Duodenal mucosa (tissue), 2 donors: ENCODE data around the gene CTSW.

Experiments used
- H3K27ac ChIP-seq: one replicate; pipeline ENCODE4 v1.7.0; 2013; ENCODE audit warnings: low read depth, low read length
- H3K27me3 ChIP-seq, 2 donors: one replicate each; pipeline ENCODE4 v1.7.0; 2013; ENCODE audit warnings: low read length in 2 of 2, control low read depth in 1 of 2; ENCODE audit not compliant: insufficient read depth in 2 of 2, control insufficient read depth in 1 of 2
- H3K36me3 ChIP-seq, 2 donors: one replicate each; pipeline ENCODE4 v1.7.0; 2013; ENCODE audit warnings: low read length in 2 of 2, control low read depth in 1 of 2; ENCODE audit not compliant: insufficient read depth in 2 of 2, control insufficient read depth in 1 of 2
- H3K4me1 ChIP-seq, 2 donors: one replicate each; pipeline ENCODE4 v1.7.0; 2013; ENCODE audit warnings: low read length in 2 of 2, control low read depth in 1 of 2; ENCODE audit not compliant: insufficient read depth in 2 of 2, control insufficient read depth in 1 of 2
- H3K4me3 ChIP-seq, 2 donors: one replicate each; pipeline ENCODE4 v1.7.0; 2013; ENCODE audit warnings: low read length in 2 of 2, low read depth in 1 of 2
- H3K9ac ChIP-seq, 2 donors: one replicate each; pipeline ENCODE4 v1.7.0; 2013; ENCODE audit warnings: low read length in 2 of 2, low read depth in 1 of 2
- H3K9me3 ChIP-seq, 2 donors: one replicate each; pipeline ENCODE4 v1.7.0; 2013; ENCODE audit warnings: low read length in 2 of 2, control low read depth in 1 of 2; ENCODE audit not compliant: control insufficient read depth in 1 of 2

CTSW gene

DNA sequence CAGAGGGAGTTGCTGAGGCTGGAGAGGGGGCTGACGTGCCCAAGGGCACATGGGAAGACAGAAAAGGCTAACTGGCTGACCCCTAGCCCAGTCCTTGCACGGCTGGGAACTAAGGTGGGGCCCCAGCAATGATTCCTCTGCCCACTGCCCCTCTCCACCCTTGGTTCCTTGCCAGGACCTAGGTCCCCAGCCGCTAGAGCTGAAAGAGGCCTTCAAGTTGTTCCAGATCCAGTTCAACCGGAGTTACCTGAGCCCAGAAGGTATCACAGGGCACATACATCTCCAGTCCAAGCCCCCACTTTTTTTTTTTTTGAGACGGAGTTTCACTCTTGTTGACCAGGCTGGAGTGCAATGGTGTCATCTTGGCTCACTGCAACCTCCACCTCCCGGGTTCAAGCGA lies 390 bp downstream of the CTSW start:
- H3K9me3 ChIP-seq = no peaks in the 10 kb centered on the region
- peaks cover 3 to 7% of the 10 kb centered on the region in 2 donors for H3K4me1 ChIP-seq
- H3K27me3 ChIP-seq = no peaks in the 10 kb centered on the region
- no peak overlapping the region for H3K4me3 ChIP-seq
- no peak overlapping the region for H3K9ac ChIP-seq
- H3K27ac ChIP-seq = no peak overlapping the region
- peaks cover 15 to 23% of the 10 kb centered on the region in 2 donors for H3K36me3 ChIP-seq

DNA sequence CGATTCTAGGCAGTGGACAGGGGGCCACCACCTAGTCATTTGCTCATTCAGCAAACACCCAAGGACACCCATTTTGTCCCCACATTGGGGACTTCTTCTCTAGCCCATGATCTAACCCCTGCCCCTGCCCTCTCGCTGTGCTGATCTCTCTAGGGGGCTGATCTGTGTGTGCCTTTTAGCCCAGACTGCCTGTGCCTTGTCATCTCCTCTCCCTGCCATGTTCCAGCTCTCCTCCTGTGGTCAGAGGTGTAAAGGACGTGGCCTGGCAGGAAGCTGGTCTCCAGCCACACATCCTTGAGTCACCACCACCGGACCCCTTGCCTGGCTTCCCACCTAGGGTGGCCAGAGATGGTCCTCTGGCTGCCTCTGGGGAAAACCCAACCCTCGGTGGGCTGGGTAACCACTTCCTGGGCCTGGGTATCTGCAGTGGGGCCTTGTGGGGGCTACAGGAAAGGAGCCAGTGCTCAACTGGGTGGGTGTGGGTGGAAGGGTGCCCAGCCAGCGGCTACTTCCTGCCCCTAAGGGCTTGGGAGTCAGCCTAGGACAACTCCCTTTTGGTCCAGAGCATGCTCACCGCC lies 1.3 kb downstream of the CTSW start:
- Histone ChIP-seq H3K9ac (no peak overlapping the region), H3K27me3 (no peaks in the 10 kb centered on the region), H3K9me3 (no peaks in the 10 kb centered on the region), H3K36me3 (peaks cover 15 to 30% of the 10 kb centered on the region in 2 donors), H3K27ac (no peak overlapping the region), H3K4me1 (peaks cover 4 to 7% of the 10 kb centered on the region in 2 donors), H3K4me3 (no peak overlapping the region)

DNA sequence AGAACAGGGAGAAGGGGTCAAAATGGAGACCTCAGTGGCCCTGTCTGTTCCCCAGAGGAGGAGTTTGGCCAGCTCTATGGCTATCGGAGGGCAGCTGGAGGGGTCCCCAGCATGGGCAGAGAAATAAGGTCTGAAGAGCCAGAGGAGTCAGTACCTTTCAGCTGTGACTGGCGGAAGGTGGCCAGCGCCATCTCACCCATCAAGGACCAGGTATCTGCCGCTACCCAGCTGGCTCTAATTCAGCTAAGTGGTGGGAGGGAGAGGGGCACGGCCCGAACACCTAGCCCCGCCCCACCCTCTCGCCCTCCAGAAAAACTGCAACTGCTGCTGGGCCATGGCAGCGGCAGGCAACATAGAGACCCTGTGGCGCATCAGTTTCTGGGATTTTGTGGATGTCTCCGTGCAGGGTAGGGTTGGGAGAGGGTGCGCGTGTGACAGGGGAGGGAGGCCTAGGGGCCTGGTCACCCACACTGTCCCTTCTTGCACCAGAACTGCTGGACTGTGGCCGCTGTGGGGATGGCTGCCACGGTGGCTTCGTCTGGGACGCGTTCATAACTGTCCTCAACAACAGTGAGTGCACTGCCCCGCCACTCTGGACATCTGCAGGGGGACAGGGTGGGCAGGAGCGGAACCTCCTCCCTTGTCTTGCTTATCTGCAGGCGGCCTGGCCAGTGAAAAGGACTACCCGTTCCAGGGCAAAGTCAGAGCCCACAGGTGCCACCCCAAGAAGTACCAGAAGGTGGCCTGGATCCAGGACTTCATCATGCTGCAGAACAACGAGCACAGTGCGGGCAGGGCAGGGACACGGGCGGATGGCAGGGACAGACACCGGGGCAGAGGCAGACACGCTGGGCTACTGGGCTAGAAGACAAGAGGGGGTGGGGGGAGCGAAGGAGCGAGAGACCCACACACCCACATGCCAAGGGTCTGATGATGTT lies 2.8 kb downstream of the CTSW start:
- H3K4me3 ChIP-seq = no peak overlapping the region
- peaks cover 16 to 19% of the 10 kb centered on the region in 2 donors for H3K4me1 ChIP-seq
- H3K27me3 ChIP-seq = no peaks in the 10 kb centered on the region
- no peak overlapping the region for H3K9ac ChIP-seq
- H3K36me3 ChIP-seq = peaks cover 15 to 32% of the 10 kb centered on the region in 2 donors
- no peak overlapping the region for H3K27ac ChIP-seq
- H3K9me3 ChIP-seq = no peaks in the 10 kb centered on the region

DNA sequence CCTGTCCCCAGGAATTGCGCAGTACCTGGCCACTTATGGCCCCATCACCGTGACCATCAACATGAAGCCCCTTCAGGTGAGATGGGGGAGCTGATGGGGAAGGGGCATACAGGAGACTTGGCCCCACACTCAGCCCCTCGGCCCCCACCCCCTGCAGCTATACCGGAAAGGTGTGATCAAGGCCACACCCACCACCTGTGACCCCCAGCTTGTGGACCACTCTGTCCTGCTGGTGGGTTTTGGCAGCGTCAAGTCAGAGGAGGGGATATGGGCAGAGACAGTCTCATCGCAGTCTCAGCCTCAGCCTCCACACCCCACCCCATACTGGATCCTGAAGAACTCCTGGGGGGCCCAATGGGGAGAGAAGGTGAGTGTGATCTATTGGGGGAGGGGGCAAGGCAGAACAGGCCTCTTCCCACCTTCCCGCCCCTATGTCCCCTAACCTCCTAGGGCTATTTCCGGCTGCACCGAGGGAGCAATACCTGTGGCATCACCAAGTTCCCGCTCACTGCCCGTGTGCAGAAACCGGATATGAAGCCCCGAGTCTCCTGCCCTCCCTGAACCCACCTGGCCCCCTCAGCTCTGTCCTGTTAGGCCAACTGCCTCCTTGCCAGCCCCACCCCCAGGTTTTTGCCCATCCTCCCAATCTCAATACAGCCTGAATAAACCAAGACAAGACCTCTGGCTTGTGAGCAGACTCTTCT lies 3.6 kb downstream of the CTSW start:
- Histone ChIP-seq H3K9me3 (no peaks in the 10 kb centered on the region), H3K27me3 (no peaks in the 10 kb centered on the region), H3K36me3 (peaks cover 15 to 32% of the 10 kb centered on the region in 2 donors), H3K27ac (no peak overlapping the region), H3K4me3 (no peak overlapping the region), H3K9ac (no peak overlapping the region), H3K4me1 (peaks cover 21 to 26% of the 10 kb centered on the region in 2 donors)

DNA sequence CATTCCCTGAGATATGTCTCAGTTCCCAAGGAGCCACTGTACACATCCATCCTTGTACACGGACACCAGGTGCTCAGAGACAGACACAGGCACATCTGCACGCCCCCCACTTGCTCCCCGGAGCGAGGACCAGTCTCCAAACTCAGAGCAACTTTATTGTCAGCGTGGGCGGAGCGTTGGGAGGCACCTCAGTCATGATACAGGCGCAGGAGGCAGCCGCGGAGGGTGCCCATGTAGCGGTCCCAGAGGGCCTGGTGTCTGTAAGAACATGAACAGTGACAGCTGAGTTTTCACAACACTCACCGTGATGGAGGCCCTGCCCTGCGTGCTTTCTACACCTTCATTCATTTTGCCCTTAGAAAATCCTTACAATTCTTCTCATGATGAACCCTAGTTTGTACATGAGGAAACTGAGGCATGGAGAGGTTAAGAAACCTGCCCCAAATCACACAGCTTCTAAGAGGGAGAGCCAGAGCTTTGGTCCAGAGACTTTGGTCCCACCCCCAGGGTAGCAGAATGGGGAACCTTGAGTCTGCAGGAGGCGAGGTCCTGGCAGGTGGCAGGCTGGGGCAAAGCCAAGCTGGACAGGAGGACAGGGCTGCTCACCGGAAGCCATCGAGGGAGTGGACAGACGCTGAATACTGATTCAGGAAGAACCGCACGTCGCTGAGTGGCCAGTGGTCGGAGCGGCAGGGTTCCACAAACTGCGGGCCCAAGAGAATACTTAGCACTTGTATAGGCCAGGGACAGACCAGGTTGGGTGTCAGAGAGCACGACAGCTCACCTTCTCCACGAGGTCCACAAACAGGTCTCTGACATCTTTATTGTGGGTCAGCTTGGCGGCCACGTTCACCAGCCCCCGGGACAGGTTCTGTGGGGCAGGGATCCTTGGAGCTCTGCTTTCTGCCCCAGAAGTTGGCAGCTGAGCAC lies 4.4 kb downstream of the CTSW start:
- Histone ChIP-seq H3K27me3 (no peaks in the 10 kb centered on the region), H3K4me1 (peaks cover 25 to 32% of the 10 kb centered on the region in 2 donors), H3K36me3 (peaks cover 15 to 32% of the 10 kb centered on the region in 2 donors), H3K9me3 (no peaks in the 10 kb centered on the region), H3K4me3 (no peak overlapping the region), H3K9ac (no peak overlapping the region), H3K27ac (no peak overlapping the region)

DNA sequence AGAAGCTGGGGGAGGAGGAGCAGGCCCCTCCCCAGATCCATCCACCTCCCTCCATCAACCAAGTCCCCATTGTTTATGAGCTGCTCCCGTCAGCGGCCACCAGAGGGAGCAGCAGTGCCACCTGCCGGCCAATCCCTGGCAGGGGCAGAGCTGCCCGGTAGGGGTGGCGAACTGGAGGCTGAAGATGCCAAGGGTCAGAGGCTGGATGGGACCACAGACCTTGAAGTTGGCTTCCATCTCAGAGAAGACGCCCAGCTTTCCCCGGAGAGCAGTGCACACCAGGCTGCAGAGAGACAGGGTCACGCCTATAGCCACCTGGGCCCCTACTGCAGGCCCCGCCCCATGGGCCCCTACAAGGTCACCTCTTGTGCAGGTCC lies 5.1 kb downstream of the CTSW start:
- Histone ChIP-seq H3K9ac (no peak overlapping the region), H3K27ac (no peak overlapping the region), H3K36me3 (peaks cover 15 to 32% of the 10 kb centered on the region in 2 donors), H3K9me3 (no peaks in the 10 kb centered on the region), H3K27me3 (no peaks in the 10 kb centered on the region), H3K4me3 (peak overlapping the region in 1 of 2 donors; percentile 7), H3K4me1 (peaks cover 31 to 38% of the 10 kb centered on the region in 2 donors)

DNA sequence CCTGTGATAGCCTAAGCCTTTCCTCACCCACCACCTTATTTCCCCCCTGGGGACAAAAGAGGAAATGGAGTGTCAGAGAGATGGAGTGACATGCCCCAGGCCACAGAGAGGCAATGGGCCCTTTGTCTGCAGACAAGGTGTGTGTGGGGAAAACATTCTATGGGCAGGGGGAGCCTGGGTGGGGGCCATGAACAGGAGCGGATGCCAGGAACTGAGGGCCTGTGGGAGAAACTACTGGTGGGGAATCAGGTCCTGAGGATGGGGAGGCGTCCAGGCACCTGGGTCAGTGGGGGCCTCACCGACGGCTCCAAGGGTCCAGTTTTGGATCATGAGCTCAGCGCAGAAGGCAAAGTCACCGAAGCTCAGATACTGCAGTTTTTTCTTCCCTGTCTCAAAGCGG lies 5.6 kb downstream of the CTSW start:
- H3K27me3 ChIP-seq = no peaks in the 10 kb centered on the region
- no peak overlapping the region for H3K27ac ChIP-seq
- H3K36me3 ChIP-seq = peaks cover 15 to 32% of the 10 kb centered on the region in 2 donors
- H3K9me3 ChIP-seq = no peaks in the 10 kb centered on the region
- peaks cover 36 to 43% of the 10 kb centered on the region in 2 donors for H3K4me1 ChIP-seq
- H3K9ac ChIP-seq = no peak overlapping the region
- no peak overlapping the region for H3K4me3 ChIP-seq

DNA sequence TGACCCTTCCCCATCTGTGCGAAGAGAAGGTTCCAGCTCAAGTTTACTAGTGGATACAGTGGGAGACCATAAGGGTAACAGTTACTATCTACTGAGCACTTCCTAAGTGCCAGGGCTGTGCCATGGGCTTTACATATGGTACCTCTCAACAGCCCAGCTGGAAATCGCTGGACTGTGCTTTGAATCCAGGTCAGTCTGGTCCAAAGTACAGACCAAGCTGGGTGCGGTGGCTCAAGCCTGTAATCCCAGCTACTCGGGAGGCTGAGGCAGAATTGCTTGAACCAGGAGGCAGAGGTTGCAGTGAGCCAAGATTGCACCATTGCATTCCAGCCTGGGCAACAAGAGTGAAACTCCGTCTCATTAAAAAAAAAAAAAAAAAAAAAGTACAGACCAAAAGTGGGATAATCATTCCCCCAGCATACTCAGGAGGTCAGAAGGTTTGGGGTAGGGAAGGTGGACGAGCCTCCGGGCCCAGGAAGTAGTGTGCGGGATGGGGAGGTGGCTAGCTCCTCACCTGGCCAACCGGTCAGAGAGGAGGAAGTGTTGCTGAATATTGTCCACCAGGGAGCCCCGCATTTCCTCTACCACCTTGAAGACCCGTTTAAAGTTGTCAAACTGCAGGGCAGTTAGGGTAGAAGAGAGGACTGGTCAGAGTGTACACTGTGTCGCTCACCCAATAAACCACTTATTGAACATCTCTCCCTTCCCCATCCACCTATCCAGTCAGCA lies 6.3 kb downstream of the CTSW start:
- peaks cover 15 to 32% of the 10 kb centered on the region in 2 donors for H3K36me3 ChIP-seq
- no peaks in the 10 kb centered on the region for H3K27me3 ChIP-seq
- peaks cover 36 to 45% of the 10 kb centered on the region in 2 donors for H3K4me1 ChIP-seq
- H3K9me3 ChIP-seq = no peaks in the 10 kb centered on the region
- no peak overlapping the region for H3K9ac ChIP-seq
- H3K27ac ChIP-seq = no peak overlapping the region
- H3K4me3 ChIP-seq = no peak overlapping the region
